HG02763 (cell line): Measurements from ENCODE around the gene ELAVL1.

ENCODE experiments used
- ATAC-seq: cut with Tn5 transposase; IDR thresholded peaks from one replicate; pipeline ENCODE4 v1.9.1; 2021; ENCODE audit warnings: mild to moderate bottlenecking, moderate library complexity; ENCODE audit not compliant: unreplicated experiment

The ELAVL1 gene

DNA sequence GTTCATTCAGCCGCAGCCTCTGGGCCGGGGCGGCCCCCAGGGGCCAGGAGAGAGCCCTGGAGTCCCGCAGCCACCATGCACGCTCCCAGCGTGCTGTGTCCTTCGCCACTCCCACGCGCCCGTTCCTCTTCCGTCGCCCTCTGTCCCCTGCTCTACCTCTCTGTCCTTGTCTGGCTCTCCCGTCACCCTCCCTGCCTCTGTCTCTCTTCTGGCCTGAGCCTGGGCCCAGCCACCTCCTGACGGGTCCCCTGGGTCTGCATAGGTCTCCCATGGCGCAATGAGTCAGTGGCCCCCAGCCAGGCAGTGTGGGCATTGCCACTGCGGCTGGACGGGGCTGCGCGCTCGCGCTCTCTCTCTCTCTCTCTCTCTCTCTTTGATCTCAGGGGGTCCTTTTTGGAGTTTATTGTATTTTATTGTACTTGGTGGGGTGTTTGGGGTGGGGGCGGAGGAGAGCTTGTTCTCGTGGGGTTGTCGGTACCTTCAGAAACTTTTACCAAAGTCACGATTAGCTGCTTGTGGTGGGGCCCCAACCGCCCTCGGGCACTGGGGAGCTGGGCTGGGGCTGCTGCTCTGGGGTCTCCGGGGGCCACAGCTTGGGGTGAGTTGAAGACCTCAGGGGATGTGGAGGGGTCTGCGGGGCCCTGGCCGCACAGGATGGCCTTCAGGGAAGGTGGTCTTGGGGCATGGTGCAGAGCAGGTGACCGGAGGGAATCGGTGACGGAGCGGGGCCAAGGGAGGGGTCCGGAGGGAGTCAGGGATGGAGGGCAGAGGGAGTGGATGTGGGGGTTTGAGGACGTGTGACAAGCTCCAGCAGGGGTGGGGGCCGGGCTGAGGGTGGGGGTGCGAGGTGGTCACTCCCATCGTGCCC lies 92.5 kb downstream of the ELAVL1 start:
- ATAC-seq, result no peak

DNA sequence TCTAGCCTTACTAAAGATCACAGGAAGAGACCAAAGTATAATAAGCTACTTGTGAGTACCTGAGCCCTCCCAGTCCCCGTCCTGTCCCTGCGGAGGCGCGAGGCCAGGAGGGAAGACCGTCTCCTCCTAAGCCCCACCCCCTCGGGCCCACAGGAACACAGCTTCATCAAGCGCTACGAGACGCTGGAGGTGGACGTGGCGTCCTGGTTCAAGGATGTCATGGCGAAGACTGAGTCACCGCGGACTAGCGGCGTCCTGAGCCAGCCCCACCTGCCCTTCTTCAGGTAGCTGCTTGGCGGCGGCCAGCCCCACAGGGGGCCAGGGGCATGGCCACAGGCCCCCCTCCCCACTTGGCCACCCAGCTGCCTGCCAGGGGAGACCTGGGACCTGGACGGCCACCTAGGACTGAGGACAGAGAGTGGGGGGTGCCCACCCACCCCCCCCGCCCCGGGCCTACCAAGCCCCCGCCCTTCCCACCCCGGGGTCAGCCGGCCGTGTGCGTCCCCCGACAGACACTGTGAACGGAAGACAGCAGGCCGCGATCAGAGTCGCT lies 93.2 kb downstream of the ELAVL1 start:
- no peak for ATAC-seq

DNA sequence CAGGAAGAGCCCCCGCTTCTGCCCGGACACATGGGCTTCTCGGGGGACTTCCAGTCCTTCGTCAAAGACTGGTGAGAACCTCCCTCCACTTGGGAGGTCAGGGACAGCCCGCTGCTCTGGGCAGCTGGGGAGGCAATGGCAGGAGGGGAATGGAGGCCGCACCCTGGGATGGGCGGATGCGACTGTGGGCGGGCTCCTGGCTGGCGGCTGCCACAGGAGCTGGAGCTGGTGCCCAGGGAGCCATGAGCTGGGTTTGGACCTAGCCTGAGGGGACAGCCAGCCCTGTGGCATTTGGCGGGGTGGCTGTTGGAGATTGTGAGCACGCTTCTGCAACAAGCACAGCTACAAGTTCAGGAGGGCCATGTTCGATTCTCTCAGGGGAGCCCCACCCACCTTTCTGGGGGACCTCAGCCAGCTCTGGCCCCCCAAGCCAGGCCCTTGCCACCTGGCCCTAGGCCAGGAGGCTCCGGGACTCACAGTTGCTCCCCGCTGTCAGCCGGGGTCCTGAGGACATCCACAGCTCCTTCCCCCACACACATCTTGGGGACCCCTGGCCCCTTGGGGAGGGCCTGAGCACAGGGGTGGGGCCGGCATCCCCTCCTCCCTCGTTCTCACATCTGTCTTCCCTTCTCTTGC lies 93.8 kb downstream of the ELAVL1 start:
- no peak for ATAC-seq

DNA sequence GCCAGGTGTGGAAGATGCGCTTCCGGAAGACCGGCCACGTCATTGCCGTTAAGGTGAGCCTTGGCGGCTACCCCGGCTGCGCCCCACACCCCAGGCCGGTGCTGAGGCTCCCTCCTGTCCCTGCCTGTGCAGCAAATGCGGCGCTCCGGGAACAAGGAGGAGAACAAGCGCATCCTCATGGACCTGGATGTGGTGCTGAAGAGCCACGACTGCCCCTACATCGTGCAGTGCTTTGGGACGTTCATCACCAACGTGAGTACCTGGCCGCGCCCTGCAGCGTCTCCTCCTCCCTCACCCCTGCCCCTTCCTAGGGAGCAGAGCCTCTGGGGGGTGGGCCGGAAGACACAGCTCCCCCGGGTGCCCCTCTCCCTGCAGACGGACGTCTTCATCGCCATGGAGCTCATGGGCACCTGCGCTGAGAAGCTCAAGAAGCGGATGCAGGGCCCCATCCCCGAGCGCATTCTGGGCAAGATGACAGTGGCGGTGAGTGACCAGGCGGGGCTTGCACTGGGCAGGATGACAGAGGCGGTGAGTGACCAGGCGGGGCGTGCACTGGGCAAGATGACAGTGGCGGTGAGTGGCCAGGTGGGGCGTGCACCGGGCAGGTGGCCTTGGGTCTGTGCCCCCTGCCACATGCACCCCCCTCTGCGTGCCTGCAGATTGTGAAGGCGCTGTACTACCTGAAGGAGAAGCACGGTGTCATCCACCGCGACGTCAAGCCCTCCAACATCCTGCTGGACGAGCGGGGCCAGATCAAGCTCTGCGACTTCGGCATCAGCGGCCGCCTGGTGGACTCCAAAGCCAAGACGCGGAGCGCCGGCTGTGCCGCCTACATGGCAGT lies 94.9 kb downstream of the ELAVL1 start:
- no peak for ATAC-seq

DNA sequence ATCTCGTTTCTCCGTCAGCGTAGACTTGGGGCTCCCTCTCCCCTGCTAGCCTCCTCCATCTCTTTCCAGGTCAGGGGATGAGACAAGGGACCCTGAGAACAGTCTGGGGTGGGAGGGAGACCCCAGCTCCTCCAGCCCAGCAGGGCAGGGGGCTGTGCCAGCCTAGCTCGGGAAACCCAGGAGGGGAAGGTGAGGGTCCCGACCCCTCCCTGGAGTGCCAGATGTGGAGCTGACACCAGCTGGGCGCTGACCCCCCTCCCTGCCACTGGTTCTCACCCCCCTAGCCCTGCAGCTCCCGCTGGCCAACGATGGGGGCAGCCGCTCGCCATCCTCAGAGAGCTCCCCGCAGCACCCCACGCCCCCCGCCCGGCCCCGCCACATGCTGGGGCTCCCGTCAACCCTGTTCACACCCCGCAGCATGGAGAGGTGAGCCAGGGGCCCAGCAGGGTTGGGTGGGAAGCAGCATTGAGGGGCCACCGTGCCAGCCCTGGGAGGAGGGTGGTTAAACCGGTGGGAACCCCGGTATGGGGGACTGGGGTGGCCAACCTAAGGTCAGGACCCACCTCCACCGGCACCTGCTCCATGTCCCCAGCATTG lies 95.9 kb downstream of the ELAVL1 start:
- ATAC-seq, result no peak

DNA sequence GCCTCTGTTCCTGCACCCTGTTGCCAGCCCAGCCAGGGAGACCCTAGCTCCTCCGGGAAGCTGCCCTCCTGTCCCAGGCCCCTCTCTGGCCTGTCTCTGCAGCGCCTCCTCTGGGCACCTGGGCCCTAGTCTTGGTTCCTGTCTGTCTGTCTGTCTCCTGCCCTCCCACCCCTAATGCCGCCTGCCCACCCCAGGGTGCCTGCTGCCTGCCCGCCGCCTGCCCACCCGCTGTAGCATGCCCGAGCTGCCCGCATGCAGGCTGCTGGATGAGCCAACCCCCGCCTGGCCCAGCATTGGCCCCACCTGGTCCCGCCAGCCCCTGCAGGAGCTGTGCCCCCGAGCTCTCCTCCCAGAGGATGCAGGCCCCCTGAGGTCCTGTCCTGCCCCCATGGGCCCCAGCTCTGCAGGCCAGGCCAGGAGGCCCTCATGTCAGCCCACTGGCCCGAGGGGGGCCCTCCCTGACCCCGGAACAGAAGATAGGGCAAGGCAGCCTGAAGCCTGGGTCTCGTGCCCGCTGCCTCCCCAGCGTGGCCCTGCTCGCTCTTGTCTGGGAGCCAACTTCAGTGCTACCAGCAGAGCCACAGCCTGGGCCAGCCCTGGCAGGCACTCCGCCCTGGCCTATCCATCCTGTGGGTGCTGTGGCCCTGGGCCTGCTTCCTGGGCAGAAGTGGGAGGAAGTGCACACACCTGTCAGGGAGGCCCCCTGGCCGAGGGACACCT lies 96.5 kb downstream of the ELAVL1 start:
- no peak for ATAC-seq
